BLaER1 treated with 17β-estradiol and CSF1 and Interleukin-3, amounts not matched to agents 10 nM and 100 nM (cell line): ENCODE data around the gene MUC6.
A peak's percentile ranks its signal among the peaks of the same experiment; 100 is the strongest.

Experiments used
- H3K27ac ChIP-seq, 11 experiments: shearing (Covaris generic); formaldehyde crosslinking; 2 replicates each; pipeline ENCODE4 v1.8.1; 2022
- H3K27me3 ChIP-seq, 11 experiments: shearing (Covaris generic); formaldehyde crosslinking; 2 replicates each; pipeline ENCODE4 v1.8.1; 2022
- H3K36me3 ChIP-seq, 11 experiments: shearing (Covaris generic); formaldehyde crosslinking; 2 replicates each; pipeline ENCODE4 v1.8.1; 2022
- H3K4me1 ChIP-seq, 10 experiments: shearing (Covaris generic); formaldehyde crosslinking; 2 replicates each; pipeline ENCODE4 v1.8.1; 2022
- H3K4me2 ChIP-seq, 11 experiments: shearing (Covaris generic); formaldehyde crosslinking; 2 replicates each; pipeline ENCODE4 v1.8.1; 2022
- H3K4me3 ChIP-seq, 10 experiments: shearing (Covaris generic); formaldehyde crosslinking; 2 replicates each; pipeline ENCODE4 v1.8.1; 2022
- H3K9ac ChIP-seq, 11 experiments: shearing (Covaris generic); formaldehyde crosslinking; 2 replicates each; pipeline ENCODE4 v1.8.1; 2022
- H3K9me3 ChIP-seq, 11 experiments: shearing (Covaris generic); formaldehyde crosslinking; replicated peaks in 1 of 11; 2 replicates each; pipeline ENCODE4 v1.8.1; 2022
- H4K20me1 ChIP-seq, 11 experiments: shearing (Covaris generic); formaldehyde crosslinking; 2 replicates each; pipeline ENCODE4 v1.8.1; 2022
- Cebpa-rat ChIP-seq, 11 experiments: shearing (Covaris generic); IDR thresholded peaks; 2 replicates each; pipeline ENCODE4 v1.8.1; 2022

MUC6 gene

DNA sequence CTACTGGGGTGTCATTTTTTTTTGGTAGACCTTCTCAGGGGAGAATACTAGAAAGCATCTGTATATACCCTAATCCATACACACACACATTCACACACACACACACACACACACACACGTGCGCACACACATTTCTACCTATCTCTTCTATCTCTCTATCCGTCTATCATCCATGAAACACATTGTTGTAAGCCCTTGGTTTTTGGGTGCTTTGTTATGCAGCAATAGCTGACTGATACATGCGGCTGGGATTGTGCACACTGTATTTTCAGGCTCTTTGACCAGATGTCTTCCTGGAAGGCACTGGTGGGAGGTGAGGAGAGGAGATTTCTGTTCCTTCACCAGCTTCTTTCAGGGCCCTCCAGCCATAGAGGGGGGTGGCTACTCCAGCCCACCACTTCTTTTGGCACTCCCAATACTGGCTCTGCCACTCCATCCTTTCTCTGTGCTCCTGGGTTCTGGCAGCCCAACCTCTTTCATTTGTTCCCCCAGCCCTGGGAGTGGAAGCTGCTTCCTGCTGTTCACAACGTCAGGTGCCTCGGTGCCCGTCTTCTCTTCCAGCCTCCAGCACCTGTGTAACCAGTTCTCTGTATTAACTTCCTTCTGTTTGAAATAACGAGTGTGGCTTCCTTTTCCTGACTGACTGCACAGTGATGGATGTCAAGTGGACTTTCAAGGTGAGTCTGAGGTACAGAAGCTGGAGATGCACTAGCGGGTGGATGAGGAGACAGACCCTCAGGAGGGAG, 25.7 kb upstream of the MUC6 start:
- H3K9ac ChIP-seq: no peak overlapping the region
- H3K9me3 ChIP-seq: peaks cover 7 to 10% (median 8%) of the 10 kb centered on the region in 11 experiments; a peak in 17 of 22 replicates
- no peak overlapping the region for H3K27ac ChIP-seq
- no peak for TF ChIP-seq Cebpa-rat (IDR thresholded peaks at IDR 0.05)
- H4K20me1 ChIP-seq: no peaks in the 10 kb centered on the region
- peaks cover 0 to 4% (median 0%) of the 10 kb centered on the region in 11 experiments; a peak in 2 of 22 replicates for H3K27me3 ChIP-seq
- no peak overlapping the region for H3K4me3 ChIP-seq
- H3K4me1 ChIP-seq: peaks cover 6 to 27% (median 14%) of the 10 kb centered on the region in 10 experiments
- peak overlapping the region in 6 of 11 experiments; percentile 4 to 48 (median 32); a peak in 6 of 22 replicates for H3K4me2 ChIP-seq
- H3K36me3 ChIP-seq: no peaks in the 10 kb centered on the region

DNA sequence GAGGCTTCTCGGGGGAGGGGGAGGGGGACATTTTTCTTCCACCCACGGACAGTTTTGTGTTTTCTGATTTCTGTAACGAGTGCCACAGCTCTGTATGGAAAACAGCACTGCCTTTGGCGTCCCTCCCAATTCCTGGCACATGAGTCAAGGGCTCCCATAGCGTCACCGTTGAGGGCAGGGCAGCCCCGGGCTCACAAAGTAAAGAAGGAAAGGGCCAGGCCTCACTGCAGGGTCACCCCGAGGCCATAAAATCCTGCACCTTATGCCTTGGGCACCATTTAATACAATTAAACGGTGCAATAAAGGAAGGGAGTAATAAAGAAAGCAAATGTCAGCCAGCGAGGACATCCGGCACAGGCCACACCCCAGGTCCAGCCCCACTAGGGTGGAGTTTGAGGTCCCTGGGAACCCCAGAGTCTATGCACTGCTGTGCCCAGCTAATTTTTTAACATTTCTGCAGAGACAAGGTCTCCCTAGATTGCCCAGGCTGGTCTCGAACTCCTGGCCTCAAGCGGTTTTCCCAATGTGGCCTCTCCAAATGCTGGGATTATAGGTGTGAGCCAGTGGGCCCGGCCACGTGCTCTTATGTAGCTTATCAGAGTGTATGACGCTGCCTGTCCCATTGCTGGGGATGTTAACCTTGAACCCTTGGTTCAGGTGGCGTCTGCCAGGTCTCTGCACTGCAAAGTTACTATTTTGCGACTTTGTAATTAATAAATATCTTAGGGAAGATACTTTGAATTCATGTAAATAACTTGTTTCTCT, 24.5 kb upstream of the MUC6 start:
- no peak overlapping the region for H3K27ac ChIP-seq
- H3K4me2 ChIP-seq: no peak overlapping the region
- H3K36me3 ChIP-seq: no peaks in the 10 kb centered on the region
- H3K27me3 ChIP-seq: peaks cover 0 to 4% (median 0%) of the 10 kb centered on the region in 11 experiments; a peak in 2 of 22 replicates
- H3K9me3 ChIP-seq: peaks cover 7 to 10% (median 8%) of the 10 kb centered on the region in 11 experiments; a peak in 17 of 22 replicates
- no peak overlapping the region for H3K4me3 ChIP-seq
- H3K9ac ChIP-seq: no peak overlapping the region
- H4K20me1 ChIP-seq: no peaks in the 10 kb centered on the region; a peak in 1 of 22 replicates
- peaks cover 18 to 38% (median 25%) of the 10 kb centered on the region in 10 experiments for H3K4me1 ChIP-seq
- no peak for TF ChIP-seq Cebpa-rat (IDR thresholded peaks at IDR 0.05)

GRCh38 chr11:1060410-1060809, 23.9 kb upstream of the MUC6 start:
- peaks cover 0 to 4% (median 0%) of the 10 kb centered on the region in 11 experiments; a peak in 2 of 22 replicates for H3K27me3 ChIP-seq
- H3K4me1 ChIP-seq: peaks cover 24 to 44% (median 31%) of the 10 kb centered on the region in 10 experiments
- H3K9ac ChIP-seq: no peak overlapping the region
- H3K9me3 ChIP-seq: peaks cover 7 to 10% (median 8%) of the 10 kb centered on the region in 11 experiments; a peak in 17 of 22 replicates
- no peak overlapping the region for H3K4me3 ChIP-seq
- no peak overlapping the region for H3K4me2 ChIP-seq
- no peaks in the 10 kb centered on the region; a peak in 1 of 22 replicates for H4K20me1 ChIP-seq
- H3K27ac ChIP-seq: no peak overlapping the region
- no peaks in the 10 kb centered on the region for H3K36me3 ChIP-seq
- no peak for TF ChIP-seq Cebpa-rat (IDR thresholded peaks at IDR 0.05)

DNA sequence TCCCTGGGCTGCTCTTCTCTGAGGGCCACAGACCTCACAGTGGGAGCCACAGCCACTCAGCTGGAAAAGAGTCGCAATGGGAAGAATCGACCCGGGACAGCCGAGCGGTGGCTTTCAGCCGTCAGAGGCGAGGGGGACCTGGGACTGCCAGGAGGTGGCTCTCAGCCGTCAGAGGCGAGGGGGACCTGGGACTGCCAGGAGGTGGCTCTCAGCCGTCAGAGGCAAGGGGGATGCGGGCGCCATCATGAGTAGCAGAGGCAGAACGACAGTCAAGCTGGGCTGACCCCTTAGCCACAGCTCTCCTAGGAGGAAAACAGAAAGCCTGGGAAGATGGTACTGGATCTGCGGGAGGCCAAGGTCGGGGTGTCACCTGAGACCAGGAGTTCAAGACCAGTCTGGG, 23.2 kb upstream of the MUC6 start:
- peaks cover 0 to 4% (median 0%) of the 10 kb centered on the region in 11 experiments; a peak in 2 of 22 replicates for H3K27me3 ChIP-seq
- H3K27ac ChIP-seq: no peak overlapping the region
- no peak for TF ChIP-seq Cebpa-rat (IDR thresholded peaks at IDR 0.05)
- no peaks in the 10 kb centered on the region for H3K36me3 ChIP-seq
- no peak overlapping the region for H3K9ac ChIP-seq
- no peak overlapping the region for H3K4me2 ChIP-seq
- peaks cover 7 to 10% (median 8%) of the 10 kb centered on the region in 11 experiments; a peak in 17 of 22 replicates for H3K9me3 ChIP-seq
- peaks cover 0 to 1% (median 0%) of the 10 kb centered on the region in 11 experiments; a peak in 2 of 22 replicates for H4K20me1 ChIP-seq
- peaks cover 31 to 51% (median 38%) of the 10 kb centered on the region in 10 experiments for H3K4me1 ChIP-seq
- H3K4me3 ChIP-seq: no peak overlapping the region

GRCh38 chr11:1057806-1058205, 21.3 kb upstream of the MUC6 start:
- Histone ChIP-seq H3K27me3 (peaks cover 0 to 4% (median 0%) of the 10 kb centered on the region in 11 experiments; a peak in 2 of 22 replicates), H3K4me2 (no peak overlapping the region), H3K4me1 (peaks cover 23 to 54% (median 44%) of the 10 kb centered on the region in 10 experiments), H3K36me3 (no peaks in the 10 kb centered on the region), H3K9me3 (peaks cover 7 to 10% (median 8%) of the 10 kb centered on the region in 11 experiments; a peak in 17 of 22 replicates), H4K20me1 (peaks cover 0 to 6% (median 0%) of the 10 kb centered on the region in 11 experiments; a peak in 2 of 22 replicates), H3K9ac (no peak overlapping the region), H3K4me3 (no peak overlapping the region), H3K27ac (no peak overlapping the region)
- TF ChIP-seq Cebpa-rat (IDR thresholded peaks at IDR 0.05): no peak

DNA sequence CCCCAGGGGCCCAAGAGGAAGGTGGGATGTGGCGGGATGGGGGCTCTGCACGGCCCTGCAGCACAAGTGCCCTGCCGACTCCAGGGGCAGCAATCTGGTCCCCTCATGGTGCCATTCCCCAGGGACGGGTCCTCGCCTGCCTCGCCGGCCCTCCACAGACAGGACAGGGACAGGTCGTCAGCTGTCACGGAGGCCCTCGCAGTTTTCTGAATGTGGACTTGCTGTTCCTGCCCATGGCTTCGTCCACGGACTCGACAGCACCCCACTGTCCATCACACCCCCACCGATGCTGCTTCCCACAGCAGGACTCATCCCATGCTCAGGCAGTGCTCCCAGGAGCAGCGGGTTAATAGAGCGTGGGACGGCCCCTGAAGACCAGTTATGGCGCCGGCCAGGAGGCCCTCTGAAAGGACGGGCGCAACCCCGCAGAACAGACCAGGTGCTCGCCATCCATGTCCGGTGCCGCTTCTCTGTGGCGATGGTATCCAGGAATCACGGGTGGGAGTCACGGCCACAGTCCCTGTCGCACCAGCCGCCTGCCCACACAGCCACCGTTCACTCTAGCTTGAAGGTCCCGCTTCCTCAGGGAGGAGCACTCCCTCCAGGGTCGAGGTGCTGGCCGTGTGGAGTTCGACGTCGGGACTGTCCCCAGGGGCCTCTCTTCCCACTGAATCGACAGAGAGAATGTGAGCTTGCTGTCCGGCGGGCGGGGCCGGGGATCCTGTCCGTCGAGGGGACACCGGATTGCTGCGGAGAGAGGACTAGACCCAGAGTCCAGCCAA, 19.7 kb upstream of the MUC6 start:
- peak overlapping the region; percentile 68 to 90 (median 82) for H3K4me2 ChIP-seq
- no peaks in the 10 kb centered on the region for H3K36me3 ChIP-seq

DNA sequence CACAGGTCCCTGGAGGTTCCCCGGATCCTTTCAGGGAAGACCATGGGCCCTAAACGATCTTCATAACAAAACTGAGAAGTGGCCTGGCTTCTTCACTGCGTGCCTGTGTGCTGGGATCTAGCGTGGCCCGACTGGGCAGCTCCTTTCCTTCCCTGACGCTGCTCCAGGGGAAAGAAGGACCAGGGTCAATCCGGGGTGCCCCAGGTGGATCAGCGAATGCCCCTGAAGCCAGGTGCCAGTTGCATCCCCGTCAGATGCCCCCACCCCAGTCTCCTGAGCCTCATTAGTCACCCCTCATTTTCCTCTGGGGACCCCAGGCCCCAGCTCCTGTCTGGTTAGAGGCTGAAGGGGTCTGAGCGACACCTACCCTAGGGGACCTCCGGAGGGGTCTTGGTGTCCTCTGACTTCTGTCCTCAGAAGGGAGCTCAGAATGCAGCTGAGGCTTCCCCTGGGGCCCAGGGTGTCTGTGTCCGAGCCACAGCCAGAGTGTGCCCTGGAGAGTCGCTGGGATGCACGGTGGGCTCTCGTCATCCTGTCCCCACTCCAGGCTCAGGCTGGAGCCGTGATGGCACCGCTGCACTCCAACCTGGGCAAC, 18.7 kb upstream of the MUC6 start:
- no peaks in the 10 kb centered on the region for H3K36me3 ChIP-seq
- no peak overlapping the region for H3K4me3 ChIP-seq
- H3K4me1 ChIP-seq: peaks cover 36 to 73% (median 69%) of the 10 kb centered on the region in 10 experiments
- peaks cover 0 to 17% (median 0%) of the 10 kb centered on the region in 11 experiments; a peak in 2 of 22 replicates for H4K20me1 ChIP-seq
- H3K9ac ChIP-seq: peak overlapping the region in 2 of 11 experiments; percentile 22 to 47; a peak in 2 of 22 replicates
- H3K27me3 ChIP-seq: no peaks in the 10 kb centered on the region
- H3K27ac ChIP-seq: no peak overlapping the region
- H3K4me2 ChIP-seq: peak overlapping the region; percentile 68 to 90 (median 82); a peak in 19 of 22 replicates
- H3K9me3 ChIP-seq: no peaks in the 10 kb centered on the region
- no peak for TF ChIP-seq Cebpa-rat (IDR thresholded peaks at IDR 0.05)

More for the DNA sequence above, 19.7 kb upstream of the MUC6 start:
- H4K20me1 ChIP-seq: peaks cover 0 to 12% (median 0%) of the 10 kb centered on the region in 11 experiments; a peak in 2 of 22 replicates
- H3K27ac ChIP-seq: peak overlapping the region in 1 of 11 experiments; percentile 34; a peak in 2 of 22 replicates
- no peak overlapping the region for H3K4me3 ChIP-seq
- H3K4me1 ChIP-seq: peaks cover 28 to 63% (median 60%) of the 10 kb centered on the region in 10 experiments
- TF ChIP-seq Cebpa-rat (IDR thresholded peaks at IDR 0.05): no peak
- peak overlapping the region in 2 of 11 experiments; percentile 18 to 47; a peak in 1 of 22 replicates for H3K9ac ChIP-seq
- no peaks in the 10 kb centered on the region for H3K27me3 ChIP-seq
- H3K9me3 ChIP-seq: no peaks in the 10 kb centered on the region
